ENCODE measurements around the gene NCOA7.
"Not testable (repeated sequence)": the region's sequence is repeated elsewhere in the genome, so short reads cannot be mapped to it uniquely, and the experiment has no call there.

Gene NCOA7

DNA sequence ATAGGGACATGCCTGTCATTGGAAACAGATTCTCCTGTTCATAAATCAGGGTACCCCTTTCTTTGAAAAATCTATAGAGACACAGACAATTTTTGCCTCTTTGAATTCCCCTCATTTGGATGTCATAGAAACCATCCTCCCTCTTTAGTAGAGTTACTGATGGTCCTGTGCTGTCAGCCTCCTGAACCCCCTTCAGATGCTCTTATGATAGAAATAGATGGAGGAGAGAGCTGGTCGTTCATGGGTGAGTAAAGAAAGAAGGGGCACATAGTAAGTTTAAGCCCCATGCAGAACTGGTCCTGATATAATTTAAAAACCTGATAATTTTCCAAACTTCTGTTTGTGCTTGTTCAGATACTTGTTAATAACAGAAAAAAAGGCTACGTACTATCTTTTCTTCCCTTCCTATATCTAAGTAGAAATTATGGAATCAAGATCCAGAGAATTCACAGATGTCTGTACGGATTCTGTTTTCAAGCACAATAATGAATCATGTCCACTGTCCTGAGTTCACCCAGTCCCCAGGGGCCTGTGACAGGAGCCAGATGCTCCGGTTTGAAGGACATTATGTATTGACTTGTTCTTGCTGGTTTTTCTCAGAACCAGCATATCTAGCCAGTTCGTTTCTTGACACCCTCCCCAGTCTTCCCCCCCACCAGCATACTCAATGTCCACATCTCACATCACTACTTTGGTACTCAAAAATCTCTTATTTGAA lies 78.1 kb downstream of the NCOA7 start:
- DNase-seq = no peak

DNA sequence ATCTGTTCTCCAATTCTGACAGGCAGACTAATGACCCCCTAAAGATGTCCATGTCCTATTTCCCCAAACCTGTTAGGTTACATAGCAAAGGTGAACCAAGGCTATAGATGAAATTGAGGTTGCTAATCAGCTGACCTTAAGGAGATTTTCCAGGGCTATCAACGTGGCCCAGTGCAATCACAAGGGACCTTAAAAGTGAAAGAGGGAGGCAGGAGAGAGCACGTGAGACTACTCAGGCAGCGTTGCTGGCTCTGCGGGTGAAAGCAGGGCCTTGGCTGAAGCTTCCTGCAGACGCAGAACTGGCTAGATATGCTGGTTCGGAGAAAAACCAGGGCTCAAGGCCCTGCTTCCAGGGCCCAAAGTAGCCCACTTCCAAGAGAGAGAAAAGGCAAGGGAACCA lies 78.7 kb downstream of the NCOA7 start:
- DNase-seq = no peak

DNA sequence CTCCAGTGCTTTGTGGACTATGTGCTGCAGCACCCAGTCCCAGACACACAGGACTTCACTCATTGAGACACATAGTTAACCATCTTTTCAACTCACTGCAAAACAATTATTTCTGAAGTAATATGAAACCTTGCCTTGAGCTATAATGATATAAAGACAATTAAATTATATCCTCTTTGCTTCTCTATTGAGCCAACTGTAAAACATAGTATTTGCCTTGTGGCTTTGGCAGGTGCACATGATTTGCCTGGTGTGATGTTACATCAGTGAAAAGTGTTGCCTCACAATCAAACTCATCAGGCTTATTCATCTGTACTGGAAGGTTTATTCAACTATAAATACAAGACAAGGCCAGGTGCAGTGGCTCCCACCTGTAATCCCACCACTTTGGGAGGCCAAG lies 80.6 kb downstream of the NCOA7 start:
- no peak for DNase-seq

DNA sequence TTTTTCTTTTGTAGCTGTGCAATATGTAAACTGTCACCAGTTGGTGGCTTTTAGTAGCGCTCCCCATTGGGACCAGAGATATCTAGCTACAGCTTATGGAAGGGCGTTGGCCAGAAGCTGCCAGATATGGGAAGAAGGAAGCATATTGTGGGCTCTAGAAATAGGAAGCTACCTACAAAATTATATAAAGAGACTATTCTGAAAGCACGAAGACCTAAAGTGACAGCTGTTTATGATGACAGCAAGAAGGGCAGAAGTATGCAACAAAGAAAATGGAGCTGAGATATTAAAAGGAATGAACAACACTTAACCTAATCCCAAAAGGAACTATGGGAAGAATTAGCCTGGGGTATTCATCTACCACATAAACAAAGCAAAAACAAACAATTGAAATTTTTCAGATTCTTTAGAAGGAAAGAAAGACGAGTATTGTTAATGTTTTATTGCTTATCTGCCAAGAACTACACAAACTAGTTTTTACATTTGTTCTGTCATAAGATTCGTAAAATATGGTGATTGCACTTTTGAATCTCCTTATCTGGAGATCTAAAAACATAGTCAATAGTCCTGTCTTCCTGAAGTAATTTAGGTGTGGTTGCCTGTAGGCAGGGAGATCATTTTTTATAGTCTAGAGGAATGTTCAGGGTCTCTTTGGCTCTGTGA lies 81.6 kb downstream of the NCOA7 start:
- no peak for DNase-seq

DNA sequence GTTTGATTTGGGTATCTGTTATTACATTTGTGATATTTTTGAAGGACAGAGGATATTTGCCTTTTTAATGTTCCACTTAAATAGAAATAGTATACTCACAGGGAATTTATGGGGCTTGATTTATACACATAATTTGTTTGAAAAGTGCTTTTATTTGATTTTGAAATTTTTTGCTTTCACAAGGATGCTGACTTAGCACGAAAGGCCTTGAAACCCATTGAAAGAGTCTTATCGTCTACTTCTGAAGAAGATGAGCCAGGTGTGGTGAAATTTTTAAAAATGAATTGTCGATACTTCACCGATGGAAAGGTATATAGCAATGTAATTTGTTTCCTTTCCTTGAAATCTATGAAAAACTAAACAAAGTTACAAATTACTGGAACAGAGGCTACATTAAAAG lies 91.5 kb downstream of the NCOA7 start:
- DNase-seq = no peak

DNA sequence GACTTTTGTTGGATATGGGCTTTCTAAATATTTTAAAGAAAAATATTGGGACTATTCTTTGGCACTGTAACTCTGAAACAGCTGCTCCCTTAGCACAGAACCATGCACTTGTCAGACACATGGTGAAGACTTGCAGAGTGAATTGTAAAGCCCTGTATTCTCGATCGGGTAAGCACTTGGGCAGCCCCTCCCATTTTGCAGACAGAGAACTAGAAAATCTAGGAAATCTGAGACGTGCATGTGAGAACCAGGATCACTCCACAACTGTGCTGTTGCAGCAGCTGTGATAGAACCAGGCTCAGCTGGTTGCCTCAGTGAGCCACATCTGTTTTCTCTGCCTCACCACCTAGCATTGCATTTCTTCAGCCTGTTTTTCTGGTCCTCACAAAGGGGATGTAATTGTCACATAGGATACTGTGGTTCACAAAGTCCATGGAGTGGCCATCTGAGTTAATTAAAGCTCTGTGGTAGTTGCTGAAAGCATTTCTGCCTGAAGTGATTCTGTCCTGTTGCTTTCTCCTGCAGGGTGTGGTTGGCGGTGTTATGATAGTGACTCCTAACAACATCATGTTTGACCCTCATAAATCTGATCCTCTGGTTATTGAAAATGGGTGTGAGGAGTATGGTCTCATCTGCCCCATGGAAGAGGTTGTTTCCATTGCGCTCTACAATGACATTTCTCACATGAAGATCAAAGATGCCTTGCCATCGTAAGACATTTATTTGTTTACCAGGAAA lies 94.0 kb downstream of the NCOA7 start:
- no peak for DNase-seq

DNA sequence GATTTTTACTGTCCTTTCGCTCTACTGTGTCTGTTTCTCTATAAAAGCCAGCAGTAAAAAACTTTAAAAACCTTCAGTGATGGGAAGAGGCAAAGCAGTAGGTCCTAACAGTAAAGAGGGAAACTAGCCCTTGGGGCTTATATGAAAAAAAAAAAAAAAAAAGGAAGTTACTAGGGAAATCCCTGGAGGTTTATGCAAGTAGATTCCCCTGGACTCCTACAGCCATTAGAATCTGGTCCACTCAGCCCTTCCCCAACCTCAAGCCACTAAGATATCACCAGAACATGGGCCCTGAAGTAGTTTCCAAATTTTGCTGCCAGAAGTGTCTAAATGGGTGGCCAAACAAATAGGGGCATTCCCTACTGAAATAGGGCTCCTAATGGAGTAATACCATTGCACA lies 95.3 kb downstream of the NCOA7 start:
- DNase-seq = no peak

DNA sequence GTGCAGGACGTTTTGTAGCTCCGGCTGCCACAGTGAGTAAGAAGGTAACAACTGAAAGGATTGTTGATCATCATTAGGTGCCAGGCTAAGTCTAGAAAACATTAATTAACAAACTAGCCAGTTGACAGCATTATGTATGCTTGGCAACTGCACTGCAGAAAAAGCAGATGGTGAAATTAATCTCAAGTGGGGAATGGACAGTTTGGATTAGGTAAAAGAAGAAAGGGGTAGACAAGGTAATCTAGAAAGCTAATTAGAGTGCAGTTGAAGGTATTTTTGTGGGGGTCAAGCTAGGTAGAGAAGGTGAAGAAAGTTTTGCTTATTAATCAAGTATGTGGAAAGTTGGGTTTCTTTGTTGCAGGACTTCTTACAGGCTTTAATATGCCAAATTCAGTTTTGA lies 96.2 kb downstream of the NCOA7 start:
- DNase-seq = no peak

DNA sequence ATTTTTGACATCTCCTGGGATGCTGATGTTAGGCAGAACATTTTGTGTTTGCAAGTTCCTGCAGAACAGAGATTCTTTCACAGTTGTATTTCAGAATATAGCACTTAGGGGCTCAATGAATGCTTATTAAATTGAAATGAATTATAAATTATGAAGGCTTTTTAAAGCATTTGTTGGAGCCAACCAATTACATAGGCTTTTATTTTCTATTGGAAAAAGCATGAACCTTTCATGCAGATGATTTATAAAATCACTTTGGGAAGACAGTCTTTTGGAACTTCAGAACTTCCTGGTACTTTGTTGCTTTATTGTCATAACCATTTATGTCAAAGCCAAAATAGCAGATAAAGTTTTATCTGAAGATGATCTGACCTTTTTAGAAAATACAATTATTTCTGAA lies 96.6 kb downstream of the NCOA7 start:
- no peak for DNase-seq

DNA sequence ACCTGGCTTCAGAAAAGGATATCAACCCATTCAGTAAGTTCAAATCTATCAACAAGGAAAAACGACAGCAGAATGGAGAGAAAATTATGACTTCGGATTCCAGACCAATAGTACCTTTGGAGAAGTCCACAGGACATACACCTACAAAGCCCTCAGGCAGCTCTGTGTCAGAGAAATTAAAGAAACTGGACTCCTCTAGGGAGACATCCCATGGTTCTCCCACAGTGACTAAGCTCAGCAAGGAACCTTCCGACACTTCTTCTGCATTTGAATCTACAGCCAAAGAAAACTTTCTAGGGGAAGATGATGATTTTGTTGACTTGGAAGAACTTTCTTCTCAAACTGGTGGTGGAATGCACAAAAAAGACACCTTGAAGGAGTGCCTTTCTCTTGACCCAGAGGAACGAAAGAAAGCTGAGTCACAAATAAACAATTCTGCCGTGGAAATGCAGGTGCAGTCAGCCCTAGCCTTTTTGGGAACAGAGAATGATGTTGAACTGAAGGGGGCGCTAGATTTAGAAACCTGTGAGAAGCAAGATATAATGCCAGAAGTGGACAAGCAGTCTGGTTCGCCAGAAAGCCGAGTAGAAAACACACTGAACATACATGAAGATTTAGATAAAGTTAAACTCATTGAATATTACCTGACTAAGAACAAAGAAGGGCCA lies 98.4 kb downstream of the NCOA7 start:
- no peak for DNase-seq

DNA sequence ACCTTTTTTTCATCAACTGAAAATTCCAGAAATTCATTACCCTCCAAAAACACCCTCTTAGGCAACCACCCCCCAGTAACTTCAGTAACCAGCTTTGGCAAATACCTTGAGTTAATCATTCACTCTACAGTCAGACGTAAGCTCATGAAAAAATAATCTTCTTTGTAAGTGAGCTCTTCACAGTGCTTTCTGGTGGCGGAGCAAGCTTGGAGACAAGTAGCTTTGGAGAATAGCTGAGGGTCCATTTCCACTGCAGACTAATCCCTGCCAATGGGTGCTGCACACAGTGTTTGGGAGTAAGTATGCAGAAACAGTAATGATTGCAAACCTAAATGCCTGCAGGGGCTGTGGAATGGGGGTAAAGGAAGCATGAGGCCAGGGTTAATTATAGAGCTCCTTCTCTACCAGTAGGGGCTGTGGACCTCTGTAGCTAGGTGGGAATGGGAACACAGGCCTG lies 109.0 kb downstream of the NCOA7 start:
- no peak for DNase-seq

DNA sequence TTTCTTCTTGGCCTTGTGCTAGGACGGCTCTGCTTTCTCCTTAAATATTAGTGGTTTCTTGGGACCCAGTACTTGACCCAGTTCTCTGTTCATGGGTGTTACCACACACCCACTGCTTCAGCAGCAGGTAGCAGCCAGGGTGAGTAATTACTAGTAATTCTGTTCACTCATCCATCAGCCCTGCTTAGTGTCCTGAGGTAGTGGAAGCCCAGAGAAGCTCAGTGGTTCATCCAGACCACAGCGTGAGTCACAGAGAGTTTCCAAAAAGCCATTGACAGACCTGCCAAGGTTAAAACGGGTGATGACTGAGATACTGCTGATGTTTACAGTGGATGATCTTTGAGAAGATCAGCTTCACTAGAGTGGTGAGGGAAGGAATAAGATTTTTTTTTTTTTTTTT lies 114.1 kb downstream of the NCOA7 start:
- DNase-seq = peak; percentile 22

DNA sequence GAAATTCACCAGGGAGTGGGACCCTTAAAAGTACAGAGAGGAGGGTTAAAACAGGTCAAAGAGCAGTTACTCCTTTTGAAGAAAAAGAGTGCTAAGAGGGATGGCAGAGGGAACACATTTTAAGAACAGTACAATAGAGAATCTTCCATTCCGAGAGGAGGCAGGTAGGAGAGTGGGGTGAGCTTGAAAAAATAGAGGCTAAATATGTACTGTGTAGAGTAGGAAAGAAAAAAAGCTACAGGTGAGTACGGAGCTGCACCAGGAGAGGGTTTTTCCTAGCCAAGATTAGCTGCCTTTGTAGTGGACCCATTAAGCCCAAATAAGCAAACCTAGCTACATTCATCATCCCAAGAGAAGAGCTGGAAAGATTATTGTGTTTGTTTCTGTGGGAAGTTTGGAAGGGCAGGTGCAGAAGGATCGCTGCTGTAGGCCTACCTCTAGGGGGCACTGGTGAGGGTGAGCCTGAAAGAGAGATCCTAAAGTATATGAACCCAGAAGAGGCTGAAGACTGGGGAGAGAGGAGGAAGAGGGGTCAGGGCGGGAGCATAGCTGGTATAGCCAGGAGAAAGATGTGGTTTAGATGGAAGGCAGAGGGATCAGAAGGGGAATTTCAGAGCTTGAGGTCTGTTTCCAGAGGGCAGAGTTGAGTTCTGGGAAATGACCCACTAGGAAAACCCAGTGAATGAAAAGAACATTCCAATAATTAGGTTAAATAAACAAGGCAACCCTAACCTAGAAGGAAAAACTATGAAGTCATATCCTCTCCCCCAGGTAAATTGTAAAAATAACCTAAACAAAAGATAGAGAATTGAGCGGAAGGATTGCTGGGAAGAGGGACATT lies 115.6 kb downstream of the NCOA7 start:
- DNase-seq = peak; percentile 42

DNA sequence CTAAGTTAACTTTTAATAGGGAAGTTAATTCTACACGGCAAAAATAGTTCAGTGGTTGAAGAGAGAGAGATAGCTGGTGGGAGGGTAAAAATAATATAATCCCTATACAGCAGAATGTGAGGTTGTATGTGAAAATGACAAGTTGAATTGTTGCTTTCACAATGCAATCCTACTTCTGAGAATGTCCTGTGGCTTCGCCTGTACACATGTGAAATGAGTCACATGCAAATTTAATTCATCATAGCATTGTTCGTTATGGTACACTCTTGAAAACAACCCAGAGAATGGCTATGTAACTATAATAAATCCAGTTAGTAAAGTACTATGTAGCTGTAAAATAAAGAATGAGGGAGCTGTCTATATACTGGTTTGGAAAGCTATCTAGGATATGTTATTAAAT lies 119.8 kb downstream of the NCOA7 start:
- no peak for DNase-seq

DNA sequence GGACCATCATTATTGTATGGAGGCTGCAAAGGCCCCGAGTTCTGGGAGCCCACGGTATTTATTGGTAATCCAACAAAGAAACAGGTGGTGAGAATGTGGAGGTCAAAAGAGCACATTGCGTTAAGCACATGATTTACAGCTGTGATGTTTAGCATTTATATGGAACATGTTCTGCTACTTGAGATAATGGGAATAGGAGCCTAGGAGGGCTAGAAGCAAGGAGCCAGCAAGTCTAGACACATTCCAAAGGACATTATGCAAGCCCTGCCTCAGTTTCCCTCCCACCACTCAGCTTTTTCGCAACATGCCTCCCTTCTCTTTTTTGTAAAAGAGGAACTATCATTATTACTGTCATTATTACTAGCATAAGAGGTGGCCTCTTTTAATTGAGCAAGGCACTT lies 120.3 kb downstream of the NCOA7 start:
- DNase-seq = not testable (repeated sequence)

DNA sequence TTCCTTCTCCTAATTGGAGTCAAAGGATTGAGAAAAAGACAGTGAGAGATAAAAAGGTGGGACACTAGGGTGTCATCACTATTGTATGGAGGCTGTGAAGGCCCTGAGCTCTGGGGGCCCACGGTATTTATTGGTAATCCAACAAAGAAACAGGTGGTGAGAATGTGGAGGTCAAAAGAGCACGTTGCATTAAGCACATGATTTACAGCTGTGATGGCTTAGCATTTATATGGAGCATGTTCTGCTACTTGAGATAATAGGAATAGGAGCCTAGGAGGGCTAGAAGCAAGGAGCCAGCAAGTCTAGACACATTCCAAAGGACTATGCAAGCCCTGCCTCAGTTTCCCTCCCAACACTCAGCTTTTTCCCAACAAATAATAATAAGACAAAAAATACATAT lies 121.7 kb downstream of the NCOA7 start:
- DNase-seq = not testable (repeated sequence)

DNA sequence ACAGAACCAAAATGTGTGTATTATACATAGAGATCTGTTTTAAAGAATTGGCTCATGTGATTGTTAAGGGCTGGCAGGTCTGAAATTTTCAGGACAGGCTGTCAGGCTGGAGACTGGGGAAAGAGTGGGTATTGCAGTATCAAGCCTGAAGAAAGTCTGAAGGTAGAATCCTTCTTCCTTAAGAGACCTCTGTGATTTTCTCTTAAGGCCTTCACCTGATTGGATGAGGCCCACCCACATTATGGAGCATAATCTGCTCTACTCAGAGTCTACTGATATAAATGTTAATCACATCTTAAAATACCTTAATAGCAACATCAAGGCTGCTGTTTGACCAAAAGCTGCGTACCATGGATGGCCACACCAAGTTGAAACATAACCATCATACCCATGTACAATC lies 122.4 kb downstream of the NCOA7 start:
- no peak for DNase-seq

DNA sequence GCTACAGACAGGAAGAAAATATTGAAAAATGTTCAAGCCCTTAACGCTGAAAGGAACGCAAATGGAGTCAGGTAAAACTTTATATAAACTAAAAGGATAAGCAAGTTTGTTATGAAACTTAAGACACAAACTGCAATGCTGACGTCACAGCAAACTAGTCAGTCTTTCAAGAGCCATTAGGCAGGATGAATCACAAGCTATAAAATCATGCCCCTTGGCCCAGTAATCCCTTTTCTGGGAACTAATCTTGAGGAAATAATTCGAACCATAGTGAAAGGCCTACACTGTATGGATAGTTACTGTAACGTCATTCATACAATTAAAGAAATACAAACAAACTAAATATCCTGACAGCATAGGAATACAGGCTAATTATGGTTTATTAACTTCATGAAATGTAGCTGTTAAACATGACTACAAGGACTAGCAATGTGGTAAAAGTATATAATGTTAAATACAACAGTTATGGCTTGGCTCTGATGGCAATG lies 123.1 kb downstream of the NCOA7 start:
- no peak for DNase-seq

DNA sequence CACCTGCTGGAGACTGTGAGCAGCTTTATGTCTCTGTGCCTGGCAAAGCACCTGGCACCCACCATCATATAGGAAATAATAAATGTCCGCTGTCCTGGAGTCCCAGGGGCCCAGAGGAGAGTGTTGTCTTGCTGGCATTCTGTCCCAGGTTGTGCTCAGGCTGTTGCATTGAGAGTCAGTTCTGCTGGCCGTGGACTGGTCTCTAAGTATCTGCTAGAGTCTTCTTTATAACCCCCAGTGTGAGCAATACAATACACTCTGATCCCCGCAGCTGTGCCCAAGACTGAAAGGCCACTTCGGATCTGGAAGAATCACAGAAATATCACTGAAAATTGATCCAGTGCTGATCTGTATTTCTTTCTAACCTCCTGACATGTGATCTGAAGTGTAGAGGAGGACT lies 127.5 kb downstream of the NCOA7 start:
- DNase-seq = no peak

DNA sequence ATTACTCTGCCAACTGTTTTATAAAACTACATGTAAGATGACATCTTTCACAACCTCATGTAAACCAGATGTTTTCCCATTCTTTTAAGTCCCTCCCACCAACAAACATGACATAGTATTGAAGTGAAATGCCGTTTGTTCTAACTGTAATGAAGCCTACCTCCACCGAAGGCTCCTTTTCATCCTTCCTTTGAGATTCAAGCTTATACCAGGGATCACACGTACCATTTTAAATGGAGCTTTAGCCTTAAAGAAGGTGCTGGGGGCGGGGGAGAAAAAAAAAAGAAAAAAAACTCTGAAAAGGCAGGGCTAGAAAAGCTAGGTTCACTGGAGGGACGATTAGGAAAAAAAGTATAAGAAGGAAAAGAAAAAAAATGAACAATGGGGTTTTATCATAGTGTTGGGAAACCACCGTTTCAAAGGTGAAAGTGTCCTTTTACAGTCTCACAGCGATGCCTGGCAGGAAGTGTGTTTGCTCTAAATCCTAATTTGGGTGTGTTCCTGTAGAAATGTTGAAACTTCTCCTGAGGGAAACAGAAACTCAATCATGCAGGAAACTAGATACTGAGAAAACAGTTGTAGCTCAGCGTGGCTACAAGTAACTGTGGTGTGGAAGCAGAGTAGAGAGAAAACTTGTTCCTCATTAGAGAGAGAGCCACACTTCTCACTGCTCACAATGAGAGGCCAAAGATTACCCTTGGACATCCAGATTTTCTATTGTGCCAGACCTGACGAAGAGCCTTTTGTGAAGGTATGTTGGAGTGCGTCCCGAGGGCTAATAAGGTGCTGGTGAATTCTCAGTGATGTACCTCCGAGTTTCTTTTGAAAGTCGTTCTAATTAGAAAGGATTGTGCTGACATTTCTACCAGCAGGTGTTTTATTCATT lies 128.2 kb downstream of the NCOA7 start:
- no peak for DNase-seq

DNA sequence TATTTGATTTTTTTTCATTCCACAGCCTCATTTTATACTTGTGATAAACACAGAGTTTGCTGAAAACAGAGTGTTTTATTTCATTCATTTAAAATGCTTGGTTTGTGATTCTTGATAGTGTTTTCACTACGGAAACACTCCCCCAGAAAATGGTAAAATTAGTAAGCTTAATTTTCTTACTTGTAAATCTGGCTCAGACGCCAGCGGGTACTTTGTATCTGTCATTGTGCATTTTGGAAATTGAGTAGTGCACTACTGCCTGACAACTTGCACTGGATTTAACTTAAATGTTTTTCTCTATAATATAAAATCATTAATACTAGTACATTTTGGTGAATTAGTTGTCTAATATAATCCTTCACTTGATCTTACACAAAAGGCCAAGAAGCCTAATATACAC lies 128.9 kb downstream of the NCOA7 start:
- no peak for DNase-seq
